Sigmoid colon (tissue), 7 donors: Measurements from ENCODE around the gene HPCAL1. TPM values are rescaled to one million over a fixed set of nuclear protein-coding genes. Genes with fewer than 3 reads are reported as not detected.

Source experiments
- DNase-seq: peaks from one replicate; pipeline ENCODE4 v3.0.0-alpha.2; 2019
- H3K27ac ChIP-seq, 4 donors: fragments of 200-600 bp; sonication (generic); one replicate each; pipeline ENCODE4 v1.5.1; 2016 to 2019; ENCODE audit warnings: mild to moderate bottlenecking in 1 of 4
- H3K27me3 ChIP-seq, 3 donors: fragments of 200-600 bp; sonication (generic); one replicate each; pipeline ENCODE4 v1.5.1; 2019; ENCODE audit warnings: mild to moderate bottlenecking in 1 of 3
- H3K36me3 ChIP-seq, 4 donors: fragments of 200-600 bp; sonication (generic); one replicate each; pipeline ENCODE4 v1.5.1; 2016 to 2019
- H3K4me1 ChIP-seq, 4 donors: fragments of 200-600 bp; sonication (generic); one replicate each; pipeline ENCODE4 v1.5.1; 2017 to 2019
- H3K4me3 ChIP-seq, 4 donors: fragments of 200-600 bp; sonication (generic); one replicate each; pipeline ENCODE4 v1.5.1; 2017 to 2019; ENCODE audit warnings: mild to moderate bottlenecking in 2 of 4, moderate library complexity in 1 of 4
- H3K9me3 ChIP-seq, 4 donors: fragments of 200-600 bp in 3 of 4; sonication (generic) in 3 of 4; one replicate each; pipeline versions ENCODE4 v1.5.1 to v1.6.1; 2013 to 2019
- EP300 ChIP-seq, 4 donors: sonication (generic); formaldehyde crosslinking; IDR thresholded peaks; one replicate each; pipeline ENCODE4 v1.6.1; 2017; ENCODE audit warnings: antibody characterized with exemption in 4 of 4
- POLR2A ChIP-seq, 2 donors: fragments of 450-650 bp; IDR thresholded peaks; one replicate each; pipeline ENCODE4 v1.6.1; 2016; ENCODE audit warnings: antibody characterized with exemption in 2 of 2, mild to moderate bottlenecking in 2 of 2, moderate library complexity in 2 of 2
- POLR2AphosphoS5 ChIP-seq, 4 donors: sonication (generic); formaldehyde crosslinking; IDR thresholded peaks; one replicate each; pipeline ENCODE4 v1.6.1; 2017; ENCODE audit warnings: antibody characterized with exemption in 4 of 4
- WGBS, 2 donors: extraction: QIAGEN DNeasy Blood & Tissue Kit; methylation state at CpG; one replicate each; pipeline ENCODE4 v1.1.7; 2013; 5-methylcytosine and 5-hydroxymethylcytosine counted together
- intact Hi-C: fragments of 100-400 bp; cut with DNase I; formaldehyde crosslinking; loops from one replicate; pipeline ENCODE4 v1.15.1; 2023
- polyA plus RNA-seq, 3 donors: library from polyadenylated mRNA; stranded (reverse); fragments of 200-250 nt; gene quantifications; one replicate each; pipeline ENCODE4 v1.2.3, GENCODE V29; 2013
- total RNA-seq, 4 donors: library from RNA; depleted of rRNA; stranded (reverse); fragments of >200 nt; gene quantifications; one replicate each; pipeline ENCODE4 v1.1.0, GENCODE V29; 2016
- TF ChIP-seq, protein P1 (sequence below), 4 experiments: fragments of 450-650 bp in 3 of 4; fragments of 200-600 bp in 1 of 4; IDR thresholded peaks; one replicate each; pipeline ENCODE4 v1.5.1; 2016 to 2019; ENCODE audit warnings: antibody characterized with exemption in 4 of 4, mild to moderate bottlenecking in 3 of 4, moderate library complexity in 2 of 4
- donor health status: healthy with polysubstance abuse.
- donor health status: Bipolar disorder and iron deficiency.
- donor health status: healthy.

Gene HPCAL1
- total and polyA plus RNA-seq, 7 donors: 27.7 to 115 (median 46.0) TPM

- Histone ChIP-seq H3K27me3 (no peaks in the 10 kb centered on the region), H3K27ac (no peak overlapping the region), H3K9me3 (no peaks in the 10 kb centered on the region), H3K36me3 (no peaks in the 10 kb centered on the region), H3K4me1 (peaks cover 0 to 8% (median 1%) of the 10 kb centered on the region in 4 donors), H3K4me3 (no peak overlapping the region)
- DNase-seq: no peak
- intact Hi-C loops: loop anchor here (5.0 kb wide), 1 partner anchor 135 kb away; no protein-coding TSS in a partner anchor
- WGBS, 2 donors: 92% methylated on average over 10 of the region's 10 CpGs
- TF ChIP-seq POLR2A (IDR thresholded peaks at IDR 0.05) (no peak), POLR2AphosphoS5 (IDR thresholded peaks at IDR 0.05) (no peak), EP300 (IDR thresholded peaks at IDR 0.05) (no peak)
- TF ChIP-seq, protein P1, sequence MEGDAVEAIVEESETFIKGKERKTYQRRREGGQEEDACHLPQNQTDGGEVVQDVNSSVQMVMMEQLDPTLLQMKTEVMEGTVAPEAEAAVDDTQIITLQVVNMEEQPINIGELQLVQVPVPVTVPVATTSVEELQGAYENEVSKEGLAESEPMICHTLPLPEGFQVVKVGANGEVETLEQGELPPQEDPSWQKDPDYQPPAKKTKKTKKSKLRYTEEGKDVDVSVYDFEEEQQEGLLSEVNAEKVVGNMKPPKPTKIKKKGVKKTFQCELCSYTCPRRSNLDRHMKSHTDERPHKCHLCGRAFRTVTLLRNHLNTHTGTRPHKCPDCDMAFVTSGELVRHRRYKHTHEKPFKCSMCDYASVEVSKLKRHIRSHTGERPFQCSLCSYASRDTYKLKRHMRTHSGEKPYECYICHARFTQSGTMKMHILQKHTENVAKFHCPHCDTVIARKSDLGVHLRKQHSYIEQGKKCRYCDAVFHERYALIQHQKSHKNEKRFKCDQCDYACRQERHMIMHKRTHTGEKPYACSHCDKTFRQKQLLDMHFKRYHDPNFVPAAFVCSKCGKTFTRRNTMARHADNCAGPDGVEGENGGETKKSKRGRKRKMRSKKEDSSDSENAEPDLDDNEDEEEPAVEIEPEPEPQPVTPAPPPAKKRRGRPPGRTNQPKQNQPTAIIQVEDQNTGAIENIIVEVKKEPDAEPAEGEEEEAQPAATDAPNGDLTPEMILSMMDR (IDR thresholded peaks at IDR 0.05): no peak
These were observed 30.2 kb upstream of the HPCAL1 start for GRCh38 chr2:10272464-10272863.

DNA sequence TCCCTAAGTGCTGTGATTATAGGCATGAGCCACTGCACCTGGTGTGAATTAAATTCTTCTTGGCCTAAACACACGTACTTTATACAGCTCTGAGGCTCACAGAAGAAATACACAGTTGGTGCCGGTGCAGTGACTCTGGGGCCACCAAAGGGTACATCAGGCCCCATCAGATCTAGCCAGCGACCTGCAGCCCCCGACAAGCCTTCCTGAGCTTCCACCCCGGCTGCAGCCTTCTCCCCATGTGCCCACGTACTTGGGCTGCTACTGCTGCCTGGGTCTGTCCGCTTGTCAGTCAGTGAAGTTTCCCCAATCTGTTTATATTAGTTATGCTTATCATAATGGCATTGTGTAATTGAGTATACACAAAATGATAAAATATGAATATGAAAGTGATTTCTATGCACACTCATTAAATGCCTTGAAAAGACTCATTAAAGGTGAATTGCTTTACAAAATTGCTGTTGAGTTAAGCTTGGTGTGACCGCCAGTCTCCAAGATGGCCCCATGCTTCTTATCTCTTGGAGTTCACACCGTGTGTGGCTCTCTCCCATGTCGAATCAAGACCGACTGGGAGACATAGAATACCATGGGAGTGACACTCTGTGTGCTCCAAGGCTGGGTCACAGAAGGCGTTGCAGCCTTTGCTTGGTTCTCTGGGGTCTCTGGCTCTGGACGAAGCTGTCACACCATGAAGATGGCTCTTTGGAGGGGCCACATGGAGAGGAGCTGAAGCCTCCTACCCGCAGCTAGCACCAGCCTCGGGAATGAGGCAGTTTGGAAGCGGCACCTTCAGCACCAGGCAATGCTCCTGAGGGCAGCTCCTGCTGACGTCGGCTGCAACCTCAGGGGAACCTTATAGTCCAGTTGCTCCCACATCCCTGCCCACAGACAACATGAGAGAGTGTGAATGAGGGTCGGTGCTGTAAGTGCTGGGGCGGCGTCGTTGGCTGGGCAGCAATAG is 29.2 kb upstream of the HPCAL1 start:
- H3K27ac ChIP-seq: no peak overlapping the region
- intact Hi-C loops: loop anchor here (5.0 kb wide), 1 partner anchor 134 kb away; no protein-coding TSS in a partner anchor
- WGBS, 2 donors: 94 to 95% methylated on average over 22 of the region's 22 CpGs

GRCh38 chr2:10274376-10274775 is 28.3 kb upstream of the HPCAL1 start:
- intact Hi-C loops: loop anchor here (5.0 kb wide), 1 partner anchor 133 kb away; no protein-coding TSS in a partner anchor
- TF ChIP-seq, protein P1 (IDR thresholded peaks at IDR 0.05): no peak
- TF ChIP-seq EP300 (IDR thresholded peaks at IDR 0.05) (no peak), POLR2AphosphoS5 (IDR thresholded peaks at IDR 0.05) (no peak), POLR2A (IDR thresholded peaks at IDR 0.05) (no peak)
- Histone ChIP-seq H3K9me3 (no peaks in the 10 kb centered on the region), H3K27me3 (no peaks in the 10 kb centered on the region), H3K4me1 (peaks cover 0 to 17% (median 1%) of the 10 kb centered on the region in 4 donors), H3K27ac (no peak overlapping the region), H3K4me3 (no peak overlapping the region), H3K36me3 (no peaks in the 10 kb centered on the region)
- WGBS, 2 donors: 94 to 97% methylated on average over 14 of the region's 14 CpGs
- DNase-seq: no peak

More for the DNA sequence above, 29.2 kb upstream of the HPCAL1 start:
- peaks cover 0 to 17% (median 1%) of the 10 kb centered on the region in 4 donors for H3K4me1 ChIP-seq
- TF ChIP-seq, protein P1 (IDR thresholded peaks at IDR 0.05): no peak
- no peak for TF ChIP-seq POLR2A (IDR thresholded peaks at IDR 0.05)
- TF ChIP-seq EP300 (IDR thresholded peaks at IDR 0.05): no peak
- TF ChIP-seq POLR2AphosphoS5 (IDR thresholded peaks at IDR 0.05): no peak
- no peak overlapping the region for H3K4me3 ChIP-seq
- H3K36me3 ChIP-seq: no peaks in the 10 kb centered on the region
- DNase-seq: no peak
- H3K27me3 ChIP-seq: no peaks in the 10 kb centered on the region
- H3K9me3 ChIP-seq: no peaks in the 10 kb centered on the region

DNA sequence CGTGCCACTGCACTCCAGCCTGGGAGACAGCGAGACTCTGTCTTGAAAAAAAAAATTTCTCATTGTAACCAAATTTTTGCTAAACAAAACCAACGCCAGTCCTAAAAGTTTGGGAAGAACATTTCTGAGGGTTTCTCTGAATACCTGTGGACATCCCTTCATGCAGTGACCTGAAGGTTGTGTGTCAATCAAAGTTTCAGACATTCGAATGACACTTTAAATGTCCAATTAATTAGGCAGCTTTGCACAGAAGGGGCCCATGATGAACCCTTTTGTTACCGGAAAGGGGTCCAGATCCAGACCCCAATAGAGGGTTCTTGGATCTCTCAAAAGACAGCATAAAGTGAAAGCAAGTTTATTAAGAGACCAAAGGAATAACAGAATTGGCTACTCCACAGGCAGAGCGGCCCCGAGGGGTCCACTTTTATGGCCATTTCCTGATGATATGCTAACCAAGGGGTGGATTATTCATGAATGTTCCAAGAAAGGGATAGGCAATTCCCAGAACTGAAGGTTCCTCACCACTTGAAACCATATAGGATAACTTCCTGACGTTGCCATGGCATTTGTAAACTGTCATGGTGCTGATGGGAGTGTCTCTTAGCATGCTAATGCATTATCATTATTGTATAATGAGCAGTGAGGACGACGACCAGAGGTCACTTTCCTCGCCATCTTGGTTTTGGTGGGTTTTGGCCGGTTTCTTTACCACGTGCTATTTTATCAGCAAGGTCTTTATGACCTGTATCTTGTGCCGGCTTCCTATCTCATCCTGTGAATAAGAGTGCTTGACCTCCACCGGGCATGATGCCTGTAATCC is 27.5 kb upstream of the HPCAL1 start:
- no peak overlapping the region for H3K4me3 ChIP-seq
- no peaks in the 10 kb centered on the region for H3K36me3 ChIP-seq
- intact Hi-C loops: loop anchor here (5.0 kb wide), 1 partner anchor 132 kb away; no protein-coding TSS in a partner anchor
- no peaks in the 10 kb centered on the region for H3K27me3 ChIP-seq
- H3K9me3 ChIP-seq: no peaks in the 10 kb centered on the region
- H3K27ac ChIP-seq: no peak overlapping the region
- no peak for DNase-seq
- H3K4me1 ChIP-seq: peaks cover 0 to 17% (median 1%) of the 10 kb centered on the region in 4 donors
- 91 to 93% methylated on average over 15 of the region's 15 CpGs for WGBS, 2 donors
- TF ChIP-seq, protein P1 (IDR thresholded peaks at IDR 0.05): no peak
- TF ChIP-seq EP300 (IDR thresholded peaks at IDR 0.05) (no peak), POLR2AphosphoS5 (IDR thresholded peaks at IDR 0.05) (no peak), POLR2A (IDR thresholded peaks at IDR 0.05) (no peak)
